Lower leg skin (tissue), 3 donors: ENCODE measurements around the gene HIRA.

Source experiments
- CTCF ChIP-seq, 3 donors: fragments of 450-650 bp; IDR thresholded peaks; one replicate each; pipeline ENCODE4 v1.5.1; 2016; ENCODE audit warnings: antibody characterized with exemption in 3 of 3, mild to moderate bottlenecking in 3 of 3, moderate library complexity in 2 of 3
- POLR2A ChIP-seq, 2 donors: fragments of 450-650 bp; IDR thresholded peaks; one replicate each; pipeline ENCODE4 v1.6.1; 2016 to 2017; ENCODE audit warnings: antibody characterized with exemption in 2 of 2, mild to moderate bottlenecking in 1 of 2, moderate library complexity in 1 of 2

- TF ChIP-seq CTCF (IDR thresholded peaks at IDR 0.05): no peak
- no peak for TF ChIP-seq POLR2A (IDR thresholded peaks at IDR 0.05)
Measured at GRCh38 chr22:19419086-19419463, 12.5 kb downstream of the HIRA start.
